ENCODE results near the gene RNF213. TPM values are rescaled to one million over a fixed set of nuclear protein-coding genes. Genes with fewer than 3 reads are reported as not detected.
"Not testable (repeated sequence)": the region's sequence is repeated elsewhere in the genome, so short reads cannot be mapped to it uniquely, and the experiment has no call there.

The RNF213 gene
- total RNA-seq, 2 donors from 2014 or later = 150 to 174 TPM

DNA sequence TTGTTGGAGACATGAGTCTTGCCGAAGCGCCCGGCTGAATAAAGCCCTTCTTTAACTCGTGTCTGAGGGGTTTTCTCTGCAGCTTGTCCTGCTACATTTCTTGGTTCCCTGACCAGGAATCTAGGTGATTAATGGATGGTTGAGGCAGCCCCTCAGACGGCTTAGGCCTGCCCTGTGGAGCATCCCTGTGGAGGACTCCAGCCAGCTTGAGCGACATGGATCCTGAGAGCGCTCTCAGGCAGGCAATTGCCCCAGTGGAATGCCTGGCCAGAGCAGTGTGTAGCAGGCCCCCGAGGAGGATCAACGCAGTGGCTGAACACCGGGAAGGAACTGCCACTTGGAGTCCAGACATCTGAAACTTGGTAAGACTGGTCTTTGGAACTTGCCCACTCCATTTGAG, 137.0 kb downstream of the RNF213 start:
- TF ChIP-seq, protein P1, sequence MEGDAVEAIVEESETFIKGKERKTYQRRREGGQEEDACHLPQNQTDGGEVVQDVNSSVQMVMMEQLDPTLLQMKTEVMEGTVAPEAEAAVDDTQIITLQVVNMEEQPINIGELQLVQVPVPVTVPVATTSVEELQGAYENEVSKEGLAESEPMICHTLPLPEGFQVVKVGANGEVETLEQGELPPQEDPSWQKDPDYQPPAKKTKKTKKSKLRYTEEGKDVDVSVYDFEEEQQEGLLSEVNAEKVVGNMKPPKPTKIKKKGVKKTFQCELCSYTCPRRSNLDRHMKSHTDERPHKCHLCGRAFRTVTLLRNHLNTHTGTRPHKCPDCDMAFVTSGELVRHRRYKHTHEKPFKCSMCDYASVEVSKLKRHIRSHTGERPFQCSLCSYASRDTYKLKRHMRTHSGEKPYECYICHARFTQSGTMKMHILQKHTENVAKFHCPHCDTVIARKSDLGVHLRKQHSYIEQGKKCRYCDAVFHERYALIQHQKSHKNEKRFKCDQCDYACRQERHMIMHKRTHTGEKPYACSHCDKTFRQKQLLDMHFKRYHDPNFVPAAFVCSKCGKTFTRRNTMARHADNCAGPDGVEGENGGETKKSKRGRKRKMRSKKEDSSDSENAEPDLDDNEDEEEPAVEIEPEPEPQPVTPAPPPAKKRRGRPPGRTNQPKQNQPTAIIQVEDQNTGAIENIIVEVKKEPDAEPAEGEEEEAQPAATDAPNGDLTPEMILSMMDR (IDR thresholded peaks at IDR 0.05) = no peak
- Histone ChIP-seq H3K36me3 (peaks cover 21% of the 10 kb centered on the region), H3K4me1 (ENCODE audit: control insufficient read depth in 1 of 2, low read depth in 2 of 2) (no peaks in the 10 kb centered on the region), H3K9me3 (no peaks in the 10 kb centered on the region), H3K27ac (no peak overlapping the region), H3K4me3 (no peak overlapping the region), H3K27me3 (replicated peaks; ENCODE audit: insufficient read depth) (no peaks in the 10 kb centered on the region)
- no peak for DNase-seq (ENCODE audit: low spot score)
- no peak for ATAC-seq (ENCODE audit: insufficient number of reproducible peaks, low FRiP score, low read depth)

DNA sequence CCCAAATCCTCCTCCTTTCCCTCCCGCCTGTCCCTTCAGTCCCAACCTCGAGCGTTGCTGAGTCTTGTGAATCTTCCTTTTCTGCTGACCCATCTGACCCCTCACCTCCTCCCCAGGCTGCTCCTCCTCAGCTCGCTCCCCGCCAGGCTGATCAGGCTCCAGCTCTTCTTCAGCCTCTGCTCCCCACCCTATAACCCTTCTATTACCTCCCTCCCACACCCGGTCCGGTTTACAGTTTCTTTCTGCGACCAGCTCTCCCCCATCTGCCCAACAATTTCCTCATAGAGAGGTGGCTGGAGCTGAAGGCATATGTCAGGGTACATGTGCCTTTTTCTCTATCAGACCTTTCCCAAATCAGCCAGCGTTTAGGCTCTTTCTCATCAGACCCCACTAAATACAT, 140.4 kb downstream of the RNF213 start:
- not testable (repeated sequence) for H3K9me3 ChIP-seq; H3K36me3 ChIP-seq; H3K27me3 ChIP-seq (replicated peaks; ENCODE audit: insufficient read depth); DNase-seq (ENCODE audit: low spot score); H3K27ac ChIP-seq; H3K4me1 ChIP-seq (ENCODE audit: control insufficient read depth in 1 of 2, low read depth in 2 of 2); ATAC-seq (ENCODE audit: insufficient number of reproducible peaks, low FRiP score, low read depth); H3K4me3 ChIP-seq

DNA sequence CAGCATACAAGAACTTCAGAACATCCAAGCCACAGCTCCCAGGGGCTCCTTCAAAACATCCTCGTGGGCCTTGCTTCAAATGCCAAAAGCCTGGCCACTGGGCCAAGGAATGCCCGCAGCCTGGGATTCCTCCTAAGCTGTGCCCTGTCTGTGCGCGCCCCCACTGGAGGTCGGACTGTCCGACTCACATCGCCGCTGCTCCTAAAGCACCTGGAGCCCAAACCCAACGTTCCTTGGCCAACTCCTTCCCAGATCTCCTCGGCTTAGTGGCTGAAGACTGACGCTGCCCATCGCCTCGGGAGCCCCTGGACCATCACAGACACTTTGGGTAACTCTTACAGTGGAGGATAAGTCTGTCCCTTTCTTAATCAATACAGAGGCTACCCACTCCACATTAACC, 141.4 kb downstream of the RNF213 start:
- not testable (repeated sequence) for H3K4me3 ChIP-seq; H3K36me3 ChIP-seq; H3K9me3 ChIP-seq; DNase-seq (ENCODE audit: low spot score); H3K27ac ChIP-seq; ATAC-seq (ENCODE audit: insufficient number of reproducible peaks, low FRiP score, low read depth); H3K27me3 ChIP-seq (replicated peaks; ENCODE audit: insufficient read depth); H3K4me1 ChIP-seq (ENCODE audit: control insufficient read depth in 1 of 2, low read depth in 2 of 2)

DNA sequence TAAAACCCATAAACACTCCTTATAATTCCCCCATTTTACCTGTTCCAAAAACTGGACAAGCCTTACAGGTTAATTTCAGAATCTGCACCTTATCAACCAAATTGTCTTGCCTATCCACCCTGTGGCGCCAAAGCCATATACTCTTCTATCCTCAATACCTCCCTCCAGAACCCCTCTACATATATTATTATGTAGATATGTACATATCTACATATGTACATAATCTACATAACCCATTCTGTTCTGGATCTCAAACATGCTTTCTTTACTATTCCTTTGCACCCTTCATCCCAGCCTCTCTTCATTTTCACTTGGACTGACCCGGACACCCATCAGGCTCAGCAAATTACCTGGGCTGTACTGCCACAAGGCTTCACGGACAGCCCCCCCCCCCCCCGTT, 142.3 kb downstream of the RNF213 start:
- no peak overlapping the region for H3K4me3 ChIP-seq
- ATAC-seq (ENCODE audit: insufficient number of reproducible peaks, low FRiP score, low read depth) (no peak), DNase-seq (ENCODE audit: low spot score) (no peak)
- TF ChIP-seq, protein P1 (IDR thresholded peaks at IDR 0.05) = no peak
- no peaks in the 10 kb centered on the region for H3K9me3 ChIP-seq
- no peaks in the 10 kb centered on the region for H3K27me3 ChIP-seq (replicated peaks; ENCODE audit: insufficient read depth)
- no peak overlapping the region for H3K27ac ChIP-seq
- H3K36me3 ChIP-seq = no peaks in the 10 kb centered on the region
- no peaks in the 10 kb centered on the region for H3K4me1 ChIP-seq (ENCODE audit: control insufficient read depth in 1 of 2, low read depth in 2 of 2)

DNA sequence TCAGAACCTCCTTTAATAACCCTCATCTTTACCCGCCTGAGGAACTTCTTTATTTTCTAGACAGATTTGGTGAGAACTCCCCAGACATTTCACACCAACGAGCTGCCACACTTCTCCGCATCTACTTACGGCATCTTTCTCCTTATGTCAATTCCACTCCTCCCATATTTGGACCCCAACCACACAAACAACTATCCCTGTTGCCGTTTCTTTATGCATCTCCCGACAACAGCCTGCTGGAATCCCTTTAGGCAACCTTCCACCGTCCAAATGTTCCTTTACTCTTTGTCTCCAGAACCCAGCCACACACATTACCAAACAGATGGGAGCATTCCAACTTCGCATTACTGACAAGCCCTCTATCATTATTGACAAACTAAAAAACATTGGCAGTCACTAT, 145.5 kb downstream of the RNF213 start:
- ATAC-seq (ENCODE audit: insufficient number of reproducible peaks, low FRiP score, low read depth) = no peak
- Histone ChIP-seq H3K4me1 (ENCODE audit: control insufficient read depth in 1 of 2, low read depth in 2 of 2) (no peaks in the 10 kb centered on the region), H3K9me3 (no peaks in the 10 kb centered on the region), H3K4me3 (no peak overlapping the region), H3K27ac (no peak overlapping the region), H3K36me3 (no peaks in the 10 kb centered on the region), H3K27me3 (replicated peaks; ENCODE audit: insufficient read depth) (no peaks in the 10 kb centered on the region)
- TF ChIP-seq, protein P1 (IDR thresholded peaks at IDR 0.05) = no peak
- no peak for DNase-seq (ENCODE audit: low spot score)

DNA sequence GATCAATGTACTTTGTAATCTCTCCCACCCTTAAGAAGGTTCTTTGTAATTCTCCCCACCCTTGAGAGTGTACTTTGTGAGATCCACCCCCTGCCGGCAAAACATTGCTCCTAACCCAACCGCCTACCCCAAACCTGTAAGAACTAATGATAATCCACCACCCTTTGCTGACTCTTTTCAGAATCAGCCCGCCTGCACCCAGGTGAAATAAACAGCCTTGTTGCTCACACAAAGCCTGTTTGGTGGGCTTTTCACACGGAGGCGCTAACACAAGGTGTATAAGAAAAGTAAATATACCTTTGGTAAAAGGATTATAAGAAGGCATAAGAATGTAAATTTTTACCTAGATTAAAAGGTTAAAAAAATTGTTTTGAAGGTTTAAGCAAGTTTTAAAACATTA, 147.3 kb downstream of the RNF213 start:
- ATAC-seq (ENCODE audit: insufficient number of reproducible peaks, low FRiP score, low read depth); H3K4me1 ChIP-seq (ENCODE audit: control insufficient read depth in 1 of 2, low read depth in 2 of 2); H3K9me3 ChIP-seq; DNase-seq (ENCODE audit: low spot score); H3K27me3 ChIP-seq (replicated peaks; ENCODE audit: insufficient read depth); H3K4me3 ChIP-seq; H3K27ac ChIP-seq; H3K36me3 ChIP-seq: not testable (repeated sequence)

DNA sequence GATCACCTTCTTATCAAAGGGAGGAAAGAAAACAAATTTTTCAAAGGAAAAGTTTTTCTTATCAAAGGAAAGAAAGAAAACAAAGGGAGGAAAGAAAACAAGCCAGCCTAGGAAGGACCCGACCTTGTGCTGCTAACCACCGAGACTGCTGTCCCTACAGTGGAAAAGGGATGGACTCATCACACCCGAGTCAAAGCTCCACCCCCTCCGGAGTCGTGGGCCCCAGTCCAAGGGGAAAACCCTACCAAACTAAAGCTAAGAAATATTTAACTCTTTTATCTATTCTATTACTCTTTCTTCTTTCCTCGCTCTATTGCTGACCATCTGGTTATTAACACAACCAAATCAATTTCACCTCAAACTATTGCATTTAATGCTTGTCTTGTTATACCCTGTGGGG, 148.2 kb downstream of the RNF213 start:
- no peak for DNase-seq (ENCODE audit: low spot score)
- H3K4me3 ChIP-seq = no peak overlapping the region
- no peaks in the 10 kb centered on the region for H3K36me3 ChIP-seq
- peaks cover 0 to 2% of the 10 kb centered on the region in 2 donors for H3K4me1 ChIP-seq (ENCODE audit: control insufficient read depth in 1 of 2, low read depth in 2 of 2)
- no peak for ATAC-seq (ENCODE audit: insufficient number of reproducible peaks, low FRiP score, low read depth)
- TF ChIP-seq, protein P1 (IDR thresholded peaks at IDR 0.05) = no peak
- no peaks in the 10 kb centered on the region for H3K27me3 ChIP-seq (replicated peaks; ENCODE audit: insufficient read depth)
- no peak overlapping the region for H3K27ac ChIP-seq
- no peaks in the 10 kb centered on the region for H3K9me3 ChIP-seq
